UCSD-AML1 (cell line): ENCODE measurements around the gene TADA2B.

Source experiments
- DNase-seq: peaks from one replicate; lab custom pipeline; 2025; ENCODE audit not compliant: unreplicated experiment; lab: John Stamatoyannopoulos, UW

TADA2B gene

GRCh38 chr4:7105276-7105675 is 62.1 kb downstream of the TADA2B start:
- DNase-seq = no peak

- DNase-seq = no peak
Observed at GRCh38 chr4:7107166-7107905, 64.2 kb downstream of the TADA2B start.
